GM21825 (cell line): ENCODE data around the gene BAZ1A.
"Not testable (repeated sequence)": the region's sequence is repeated elsewhere in the genome, so short reads cannot be mapped to it uniquely, and the experiment has no call there.

Source experiments
- ATAC-seq: cut with Tn5 transposase; IDR thresholded peaks from one replicate; pipeline ENCODE4 v1.9.1; 2021; ENCODE audit warnings: mild to moderate bottlenecking, moderate library complexity; ENCODE audit not compliant: unreplicated experiment

The BAZ1A gene

GRCh38 chr14:34794217-34794616, 80.9 kb downstream of the BAZ1A start:
- no peak for ATAC-seq

- no peak for ATAC-seq
Observed at GRCh38 chr14:34792598-34792997, 82.6 kb downstream of the BAZ1A start.

GRCh38 chr14:34785223-34786006, 89.7 kb downstream of the BAZ1A start:
- ATAC-seq = no peak

GRCh38 chr14:34782031-34782430, 93.1 kb downstream of the BAZ1A start:
- ATAC-seq = no peak

GRCh38 chr14:34781242-34781641, 93.9 kb downstream of the BAZ1A start:
- ATAC-seq = no peak

GRCh38 chr14:34780646-34781045, 94.5 kb downstream of the BAZ1A start:
- no peak for ATAC-seq

GRCh38 chr14:34778744-34779143, 96.4 kb downstream of the BAZ1A start:
- ATAC-seq = no peak

GRCh38 chr14:34776611-34777010, 98.5 kb downstream of the BAZ1A start:
- ATAC-seq = no peak

GRCh38 chr14:34775922-34776321, 99.2 kb downstream of the BAZ1A start:
- no peak for ATAC-seq

GRCh38 chr14:34775342-34775741, 99.8 kb downstream of the BAZ1A start:
- ATAC-seq = no peak

GRCh38 chr14:34770901-34771300, 104.3 kb downstream of the BAZ1A start:
- ATAC-seq = no peak

- ATAC-seq = no peak
Observed at GRCh38 chr14:34766606-34767005, 108.6 kb downstream of the BAZ1A start.

- ATAC-seq = no peak
Observed at GRCh38 chr14:34766060-34766459, 109.1 kb downstream of the BAZ1A start.

- ATAC-seq = no peak
Observed at GRCh38 chr14:34755215-34755614, 119.9 kb downstream of the BAZ1A start.

GRCh38 chr14:34754687-34755086, 120.5 kb downstream of the BAZ1A start:
- no peak for ATAC-seq

GRCh38 chr14:34750670-34751069, 124.5 kb downstream of the BAZ1A start:
- no peak for ATAC-seq

GRCh38 chr14:34750233-34750632, 124.9 kb downstream of the BAZ1A start:
- no peak for ATAC-seq

- ATAC-seq = no peak
Observed at GRCh38 chr14:34749408-34749807, 125.8 kb downstream of the BAZ1A start.

- ATAC-seq = no peak
Observed at GRCh38 chr14:34742270-34743115, 132.7 kb downstream of the BAZ1A start.

- no peak for ATAC-seq
Observed at GRCh38 chr14:34741840-34742239, 133.3 kb downstream of the BAZ1A start.

- not testable (repeated sequence) for ATAC-seq
Observed at GRCh38 chr14:34740139-34740538, 135.0 kb downstream of the BAZ1A start.

GRCh38 chr14:34737079-34737478, 138.1 kb downstream of the BAZ1A start:
- not testable (repeated sequence) for ATAC-seq
